Measurements from ENCODE around the gene SFMBT2.

DNA sequence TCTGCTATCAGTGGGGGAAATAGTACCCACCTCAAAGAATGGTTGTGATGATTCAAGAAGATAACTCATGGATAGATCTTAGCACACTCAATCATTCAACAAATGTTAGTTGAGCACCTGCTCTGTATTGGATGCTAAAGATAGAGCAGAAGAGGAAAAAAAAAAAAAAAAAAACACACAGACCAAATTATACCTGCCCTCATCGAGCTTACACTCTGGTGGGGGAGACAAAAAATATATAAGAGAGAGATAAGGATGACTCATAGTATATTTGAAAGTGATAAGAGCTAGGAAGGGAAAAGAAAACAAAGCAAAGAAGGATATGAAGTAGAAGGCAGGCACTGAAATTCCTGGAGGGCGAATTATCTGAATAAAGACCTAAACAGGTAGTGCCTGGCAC, 258.5 kb downstream of the SFMBT2 start:
- TF ChIP-seq GATA3 (IDR thresholded peaks at IDR 0.05; ENCODE audit: low read depth, low read length) (no peak), GATA2 (IDR thresholded peaks at IDR 0.05; ENCODE audit: low read depth, low read length) (no peak)
